GM10847 (cell line): Measurements from ENCODE around the gene MOAP1.

Source experiments
- POLR2A ChIP-seq: IDR thresholded peaks from 2 replicates; pipeline ENCODE4 v1.6.1; 2011; ENCODE audit not compliant: insufficient read length; ENCODE audit errors: extremely low read depth

MOAP1 gene

GRCh38 chr14:93150227-93151208 is 34.2 kb downstream of the MOAP1 start:
- TF ChIP-seq POLR2A: no peak

GRCh38 chr14:93148979-93149378 is 35.7 kb downstream of the MOAP1 start:
- no peak for TF ChIP-seq POLR2A

GRCh38 chr14:93146119-93146518 is 38.6 kb downstream of the MOAP1 start:
- TF ChIP-seq POLR2A: no peak

GRCh38 chr14:93142854-93143652 is 41.6 kb downstream of the MOAP1 start:
- TF ChIP-seq POLR2A: no peak

- no peak for TF ChIP-seq POLR2A
Measured at GRCh38 chr14:93137864-93138263, 46.8 kb downstream of the MOAP1 start.

GRCh38 chr14:93136009-93136408 is 48.7 kb downstream of the MOAP1 start:
- TF ChIP-seq POLR2A: no peak

GRCh38 chr14:93135399-93135798 is 49.3 kb downstream of the MOAP1 start:
- no peak for TF ChIP-seq POLR2A

GRCh38 chr14:93133464-93133863 is 51.2 kb downstream of the MOAP1 start:
- no peak for TF ChIP-seq POLR2A

- no peak for TF ChIP-seq POLR2A
Measured at GRCh38 chr14:93132472-93133065, 52.1 kb downstream of the MOAP1 start.
